ENCODE measurements around the gene LTA. TPM values are rescaled to one million over a fixed set of nuclear protein-coding genes. Genes with fewer than 3 reads are reported as not detected.
"Not testable (repeated sequence)": the region's sequence is repeated elsewhere in the genome, so short reads cannot be mapped to it uniquely, and the experiment has no call there.

LTA gene
- polyA plus RNA-seq, 3 donors: 0.13 to 0.15 (median 0.14) TPM

- no peak for DNase-seq (ENCODE audit: low read depth in 3 of 3, low spot score in 2 of 3)
These were observed 13.9 kb downstream of the LTA start, which contains the start of gene LST1 for GRCh38 chr6:31586008-31586407. Gene LST1 (plus strand): TSS chr6:31586277. CDS start chr6:31587300, 1,023 bp downstream.

- DNase-seq (ENCODE audit: low read depth in 3 of 3, low spot score in 2 of 3): no peak
These were observed 14.7 kb downstream of the LTA start for GRCh38 chr6:31586599-31587281.

GRCh38 chr6:31587791-31588777, 16.0 kb downstream of the LTA start:
- no peak for DNase-seq (ENCODE audit: low read depth in 3 of 3, low spot score in 2 of 3)

- DNase-seq (ENCODE audit: low read depth in 3 of 3, low spot score in 2 of 3): no peak
These were observed 17.0 kb downstream of the LTA start for GRCh38 chr6:31588871-31589650.

GRCh38 chr6:31590691-31591090, 18.6 kb downstream of the LTA start:
- not testable (repeated sequence) for DNase-seq (ENCODE audit: low read depth in 3 of 3, low spot score in 2 of 3)

- DNase-seq (ENCODE audit: low read depth in 3 of 3, low spot score in 2 of 3): no peak
These were observed 20.3 kb downstream of the LTA start for GRCh38 chr6:31592396-31592771.

- DNase-seq (ENCODE audit: low read depth in 3 of 3, low spot score in 2 of 3): no peak
These were observed 24.9 kb downstream of the LTA start for GRCh38 chr6:31597006-31597405.

GRCh38 chr6:31607317-31607716, 35.2 kb downstream of the LTA start:
- no peak for DNase-seq (ENCODE audit: low read depth in 3 of 3, low spot score in 2 of 3)

GRCh38 chr6:31609519-31610406, 37.7 kb downstream of the LTA start:
- DNase-seq (ENCODE audit: low read depth in 3 of 3, low spot score in 2 of 3): no peak

- DNase-seq (ENCODE audit: low read depth in 3 of 3, low spot score in 2 of 3): no peak
These were observed 38.9 kb downstream of the LTA start for GRCh38 chr6:31610968-31611367.

GRCh38 chr6:31614075-31614619, 42.1 kb downstream of the LTA start:
- DNase-seq (ENCODE audit: low read depth in 3 of 3, low spot score in 2 of 3): no peak

GRCh38 chr6:31614684-31615578, 42.8 kb downstream of the LTA start, which contains the start of gene AIF1:
Gene AIF1 (plus strand): TSS chr6:31615234. CDS start chr6:31615330, 96 bp downstream.
- no peak for DNase-seq (ENCODE audit: low read depth in 3 of 3, low spot score in 2 of 3)

- no peak for DNase-seq (ENCODE audit: low read depth in 3 of 3, low spot score in 2 of 3)
These were observed 43.7 kb downstream of the LTA start for GRCh38 chr6:31615748-31616147.

- no peak for DNase-seq (ENCODE audit: low read depth in 3 of 3, low spot score in 2 of 3)
These were observed 44.9 kb downstream of the LTA start for GRCh38 chr6:31617010-31617409.

GRCh38 chr6:31619805-31620585, 47.9 kb downstream of the LTA start:
- peak; percentile 96 to 99 (median 98) for DNase-seq (ENCODE audit: low read depth in 3 of 3, low spot score in 2 of 3)

GRCh38 chr6:31620586-31621319, 48.7 kb downstream of the LTA start, which contains the start of gene PRRC2A:
Gene PRRC2A (plus strand): TSS chr6:31620715. CDS start chr6:31622790, 2,075 bp downstream.
- DNase-seq (ENCODE audit: low read depth in 3 of 3, low spot score in 2 of 3): peak in 1 of 3 donors; percentile 56

Data from right renal cortex interstitium (tissue), 3 donors.